CD4-positive, alpha-beta memory T cell (primary cell): ENCODE data around the gene KLF4. TPM values are rescaled to one million over a fixed set of nuclear protein-coding genes. Genes with fewer than 3 reads are reported as not detected.

ENCODE experiments used
- CTCF ChIA-PET: fragments of 350-600 bp; sonication (Branson Sonifier 250); formaldehyde crosslinking; loops from one replicate; lab custom pipeline; 2021; ENCODE audit warnings: inconsistent platforms; ENCODE audit not compliant: partially characterized antibody; lab: Charles Lee
- POLR2A ChIA-PET: fragments of 350-600 bp; sonication (Branson Sonifier 250); formaldehyde crosslinking; loops from one replicate; lab custom pipeline; 2021; ENCODE audit not compliant: partially characterized antibody; lab: Charles Lee
- DNase-seq, 5 donors: peaks; one replicate each; pipeline versions ENCODE4 v3.0.0 to v3.0.0-alpha.2; 2020 to 2022; ENCODE audit warnings: mixed read lengths in 1 of 5
- H3K27ac ChIP-seq: one replicate; pipeline ENCODE4 v1.7.0; 2013; ENCODE audit warnings: low read depth, low read length
- H3K27me3 ChIP-seq: 2 replicates; pipeline ENCODE4 v1.7.0; 2013; ENCODE audit warnings: mild to moderate bottlenecking, low read length, moderate library complexity; ENCODE audit not compliant: insufficient read depth
- H3K36me3 ChIP-seq: 2 replicates; pipeline ENCODE4 v1.7.0; 2013; ENCODE audit warnings: mild to moderate bottlenecking, low read length, moderate library complexity; ENCODE audit not compliant: insufficient read depth
- H3K4me1 ChIP-seq: 2 replicates; pipeline ENCODE4 v1.7.0; 2013; ENCODE audit warnings: mild to moderate bottlenecking, low read length, moderate library complexity; ENCODE audit not compliant: insufficient read depth
- H3K4me3 ChIP-seq, 2 donors: one replicate each; pipeline ENCODE4 v1.7.0; 2013; ENCODE audit warnings: low read length in 2 of 2, mild to moderate bottlenecking in 1 of 2
- H3K9me3 ChIP-seq, 2 donors: one replicate each; pipeline ENCODE4 v1.7.0; 2013; ENCODE audit warnings: low read length in 2 of 2, control low read depth in 1 of 2; ENCODE audit not compliant: control insufficient read depth in 1 of 2
- H3K27ac Mint-ChIP-seq, 7 donors: one replicate each; pipeline ENCODE4 v1.8.0; 2020 to 2021; ENCODE audit warnings: mixed read lengths in 7 of 7, mild to moderate bottlenecking in 6 of 7, inconsistent platforms in 3 of 7, moderate library complexity in 3 of 7
- H3K27me3 Mint-ChIP-seq, 2 donors: one replicate each; pipeline ENCODE4 v1.8.0; 2020 to 2021; ENCODE audit warnings: mixed read lengths in 2 of 2
- H3K36me3 Mint-ChIP-seq, 2 donors: one replicate each; pipeline ENCODE4 v1.8.0; 2020 to 2021; ENCODE audit warnings: mixed read lengths in 2 of 2, inconsistent platforms in 1 of 2, mild to moderate bottlenecking in 1 of 2
- H3K4me1 Mint-ChIP-seq, 4 donors: one replicate each; pipeline ENCODE4 v1.8.0; 2020 to 2021; ENCODE audit warnings: mixed read lengths in 4 of 4, mild to moderate bottlenecking in 1 of 4
- H3K4me3 Mint-ChIP-seq, 8 donors: one replicate each; pipeline ENCODE4 v1.8.0; 2020 to 2021; ENCODE audit warnings: mixed read lengths in 8 of 8, mild to moderate bottlenecking in 7 of 8, moderate library complexity in 6 of 8, inconsistent platforms in 3 of 8
- H3K9me3 Mint-ChIP-seq, 8 donors: one replicate each; pipeline ENCODE4 v1.8.0; 2020 to 2021; ENCODE audit warnings: mixed read lengths in 8 of 8, mild to moderate bottlenecking in 5 of 8, inconsistent platforms in 3 of 8, moderate library complexity in 1 of 8
- intact Hi-C: fragments of 100-400 bp; cut with micrococcal nuclease; formaldehyde crosslinking; loops from one replicate; pipeline ENCODE4 v1.15.1; 2023
- polyA plus RNA-seq, 2 donors: library from polyadenylated mRNA; unstranded; fragments of 300-500 nt; fragmentation: Illumina TruSeq; gene quantifications; one replicate each; pipeline ENCODE4 v1.2.3, GENCODE V29; 2021
- total RNA-seq, 2 experiments: library from RNA; stranded (reverse); gene quantifications; one replicate each; pipeline ENCODE4 v1.2.3, GENCODE V29; 2021

KLF4 gene
- total and polyA plus RNA-seq, 4 experiments from 2014 or later = 0.19 to 0.79 TPM; not detected in 2

DNA sequence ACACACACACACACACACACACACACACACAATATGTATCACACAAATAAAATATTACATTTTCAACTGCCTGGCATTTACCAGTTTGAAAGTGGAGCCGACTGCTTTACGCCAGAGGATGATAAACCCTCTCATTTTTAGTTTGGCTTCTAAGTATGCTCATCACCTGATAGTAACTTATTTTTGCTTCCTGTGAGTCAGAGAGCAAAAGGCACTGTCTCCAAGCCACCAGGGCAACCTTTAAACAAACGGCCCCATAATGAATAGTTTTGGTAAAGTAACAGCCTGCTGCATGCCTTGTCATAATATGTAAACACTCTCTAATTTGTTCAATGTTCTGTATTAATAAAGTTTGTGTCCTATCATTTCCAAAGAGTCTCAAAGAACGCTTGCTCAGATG is 26.9 kb downstream of the KLF4 start:
- Histone ChIP-seq H3K36me3 (no peaks in the 10 kb centered on the region), H3K4me3 (no peak overlapping the region), H3K4me1 (no peaks in the 10 kb centered on the region), H3K27ac (no peak overlapping the region), H3K9me3 (no peaks in the 10 kb centered on the region), H3K27me3 (no peaks in the 10 kb centered on the region)
- intact Hi-C loops = loop anchor here (10.0 kb wide), 1 partner anchor 1302 kb away; no protein-coding TSS in a partner anchor
- Mint-ChIP-seq H3K4me3 (no peak overlapping the region), H3K9me3 (no peaks in the 10 kb centered on the region), H3K27ac (no peak overlapping the region), H3K27me3 (peaks cover 22 to 37% of the 10 kb centered on the region in 2 donors), H3K36me3 (no peaks in the 10 kb centered on the region), H3K4me1 (peaks cover 0 to 10% (median 5%) of the 10 kb centered on the region in 4 donors)
- no peak for DNase-seq
- ChIA-PET CTCF (no interaction called here), POLR2A (no interaction called here)

DNA sequence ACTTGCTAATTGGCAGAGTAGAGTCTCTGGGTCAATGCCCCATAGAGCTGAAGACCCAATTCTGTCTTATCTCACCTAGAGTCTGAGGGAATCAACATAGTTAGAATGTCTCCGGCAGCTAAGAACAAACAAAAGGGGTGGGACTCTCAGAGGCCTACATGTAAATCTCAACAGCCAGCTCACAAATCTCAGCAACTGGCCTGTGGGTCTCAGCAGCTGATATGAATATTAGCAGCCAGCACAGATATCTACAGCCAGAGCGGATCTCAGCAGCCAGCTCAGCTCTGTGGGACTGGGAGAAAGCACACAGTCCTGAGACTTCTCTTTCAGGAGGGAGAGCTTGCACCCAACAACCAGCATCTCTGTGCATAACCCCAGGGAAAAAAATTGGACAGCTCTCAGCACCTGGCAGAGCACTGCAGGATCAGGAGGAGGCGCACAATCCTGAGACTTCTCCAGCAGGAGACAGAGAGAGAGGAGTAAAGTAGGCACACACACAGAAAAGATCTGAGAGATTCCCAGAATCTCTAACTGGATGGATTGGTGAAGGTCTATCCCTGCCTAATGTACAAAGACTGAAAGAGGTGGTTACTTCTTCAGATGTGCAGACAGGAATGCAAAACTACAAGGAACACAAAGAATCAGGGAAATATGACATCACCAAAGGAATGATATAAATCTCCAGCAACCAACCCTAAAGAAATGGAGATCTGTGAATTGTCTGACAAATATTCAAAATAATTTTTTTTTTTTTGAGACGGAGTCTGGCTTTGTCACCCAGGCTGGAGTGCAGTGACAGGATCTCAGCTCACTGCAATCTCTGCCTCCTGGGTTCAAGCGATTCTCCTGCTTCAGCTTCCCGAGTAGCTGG is 29.2 kb downstream of the KLF4 start:
- intact Hi-C loops = loop anchor here (10.0 kb wide), 1 partner anchor 1304 kb away; no protein-coding TSS in a partner anchor
- Histone ChIP-seq H3K36me3 (no peaks in the 10 kb centered on the region), H3K27me3 (no peaks in the 10 kb centered on the region), H3K9me3 (no peaks in the 10 kb centered on the region), H3K4me3 (no peak overlapping the region), H3K27ac (no peak overlapping the region), H3K4me1 (no peaks in the 10 kb centered on the region)
- no peaks in the 10 kb centered on the region for H3K36me3 Mint-ChIP-seq
- CTCF ChIA-PET = no interaction called here
- peaks cover 0 to 9% (median 3%) of the 10 kb centered on the region in 4 donors for H3K4me1 Mint-ChIP-seq
- no peak overlapping the region for H3K4me3 Mint-ChIP-seq
- no peak for DNase-seq
- peaks cover 0 to 2% (median 0%) of the 10 kb centered on the region in 8 donors for H3K9me3 Mint-ChIP-seq
- H3K27me3 Mint-ChIP-seq = peaks cover 16 to 24% of the 10 kb centered on the region in 2 donors
- H3K27ac Mint-ChIP-seq = no peak overlapping the region
- POLR2A ChIA-PET = no interaction called here

GRCh38 chr9:107455425-107456135 is 34.0 kb downstream of the KLF4 start:
- Histone ChIP-seq H3K4me3 (no peak overlapping the region), H3K27ac (no peak overlapping the region), H3K27me3 (no peaks in the 10 kb centered on the region), H3K36me3 (no peaks in the 10 kb centered on the region), H3K4me1 (no peaks in the 10 kb centered on the region), H3K9me3 (no peaks in the 10 kb centered on the region)
- no peak overlapping the region for H3K27ac Mint-ChIP-seq
- H3K4me3 Mint-ChIP-seq = no peak overlapping the region
- H3K36me3 Mint-ChIP-seq = no peaks in the 10 kb centered on the region
- no peak for DNase-seq
- POLR2A ChIA-PET = no interaction called here
- CTCF ChIA-PET = interaction anchor here (1.1 kb wide), 1 partner anchor 30 kb away, joined by 3 read pairs; no protein-coding TSS in a partner anchor
- peaks cover 2 to 8% of the 10 kb centered on the region in 2 donors for H3K27me3 Mint-ChIP-seq
- peaks cover 0 to 2% (median 0%) of the 10 kb centered on the region in 8 donors for H3K9me3 Mint-ChIP-seq
- intact Hi-C loops = no loop called here
- no peaks in the 10 kb centered on the region for H3K4me1 Mint-ChIP-seq

GRCh38 chr9:107453479-107453878 is 36.1 kb downstream of the KLF4 start:
- peaks cover 0 to 2% (median 0%) of the 10 kb centered on the region in 8 donors for H3K9me3 Mint-ChIP-seq
- H3K27ac Mint-ChIP-seq = no peak overlapping the region
- no peaks in the 10 kb centered on the region for H3K4me1 ChIP-seq
- POLR2A ChIA-PET = no interaction called here
- H3K4me3 Mint-ChIP-seq = no peak overlapping the region
- no peak overlapping the region for H3K4me3 ChIP-seq
- CTCF ChIA-PET = interaction anchor here (0.6 kb wide), 1 partner anchor 28 kb away, joined by 3 read pairs; no protein-coding TSS in a partner anchor
- H3K9me3 ChIP-seq = no peaks in the 10 kb centered on the region
- no peaks in the 10 kb centered on the region for H3K4me1 Mint-ChIP-seq
- H3K36me3 ChIP-seq = no peaks in the 10 kb centered on the region
- H3K27me3 Mint-ChIP-seq = peaks cover 2 to 5% of the 10 kb centered on the region in 2 donors
- DNase-seq = no peak
- intact Hi-C loops = no loop called here
- H3K27ac ChIP-seq = no peak overlapping the region
- no peaks in the 10 kb centered on the region for H3K36me3 Mint-ChIP-seq
- H3K27me3 ChIP-seq = no peaks in the 10 kb centered on the region

GRCh38 chr9:107447834-107448233 is 41.7 kb downstream of the KLF4 start:
- H3K4me1 ChIP-seq = no peaks in the 10 kb centered on the region
- H3K36me3 ChIP-seq = no peaks in the 10 kb centered on the region
- no peak for DNase-seq
- no peak overlapping the region for H3K27ac ChIP-seq
- Mint-ChIP-seq H3K4me1 (no peaks in the 10 kb centered on the region), H3K27ac (no peak overlapping the region), H3K36me3 (no peaks in the 10 kb centered on the region), H3K9me3 (no peaks in the 10 kb centered on the region), H3K27me3 (peaks cover 0 to 3% of the 10 kb centered on the region in 2 donors), H3K4me3 (no peak overlapping the region)
- POLR2A ChIA-PET = no interaction called here
- H3K27me3 ChIP-seq = no peaks in the 10 kb centered on the region
- intact Hi-C loops = no loop called here
- H3K9me3 ChIP-seq = no peaks in the 10 kb centered on the region
- no peak overlapping the region for H3K4me3 ChIP-seq
- CTCF ChIA-PET = interaction anchor here (1.5 kb wide), 1 partner anchor 23 kb away, joined by 8 read pairs; no protein-coding TSS in a partner anchor

GRCh38 chr9:107447081-107447480 is 42.5 kb downstream of the KLF4 start:
- no peak overlapping the region for H3K4me3 ChIP-seq
- ChIA-PET CTCF (interaction anchor here (1.5 kb wide), 1 partner anchor 22 kb away, joined by 8 read pairs; no protein-coding TSS in a partner anchor), POLR2A (no interaction called here)
- H3K27me3 Mint-ChIP-seq = no peaks in the 10 kb centered on the region
- no peaks in the 10 kb centered on the region for H3K9me3 ChIP-seq
- no peaks in the 10 kb centered on the region for H3K36me3 ChIP-seq
- intact Hi-C loops = no loop called here
- H3K9me3 Mint-ChIP-seq = no peaks in the 10 kb centered on the region
- no peak overlapping the region for H3K27ac Mint-ChIP-seq
- no peak overlapping the region for H3K27ac ChIP-seq
- DNase-seq = no peak
- H3K27me3 ChIP-seq = no peaks in the 10 kb centered on the region
- H3K4me1 ChIP-seq = no peaks in the 10 kb centered on the region
- H3K4me3 Mint-ChIP-seq = no peak overlapping the region
- no peaks in the 10 kb centered on the region for H3K36me3 Mint-ChIP-seq
- H3K4me1 Mint-ChIP-seq = no peaks in the 10 kb centered on the region

DNA sequence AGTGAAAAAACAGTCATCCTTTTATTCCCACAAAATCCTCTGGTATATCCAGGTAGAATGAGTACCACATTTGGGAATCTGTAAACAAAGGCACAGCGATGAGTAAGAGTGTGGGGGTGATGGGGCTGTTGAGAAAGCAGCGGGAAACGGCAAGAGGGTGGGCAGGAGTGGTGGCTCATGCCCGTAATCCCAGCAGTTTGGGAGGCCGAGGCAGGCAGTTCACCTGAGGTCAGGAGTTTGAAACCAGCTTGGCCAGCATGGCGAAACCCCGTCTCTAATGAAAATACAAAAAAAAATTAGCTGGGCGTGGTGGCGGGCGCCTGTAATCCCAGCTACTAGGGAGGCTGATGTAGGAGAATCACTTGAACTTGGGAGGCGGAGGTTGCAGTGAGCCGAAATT is 43.1 kb downstream of the KLF4 start:
- ChIA-PET POLR2A (no interaction called here), CTCF (no interaction called here)
- Mint-ChIP-seq H3K36me3 (no peaks in the 10 kb centered on the region), H3K4me3 (no peak overlapping the region), H3K27ac (no peak overlapping the region), H3K9me3 (no peaks in the 10 kb centered on the region), H3K27me3 (peaks cover 0 to under 1% of the 10 kb centered on the region in 2 donors), H3K4me1 (no peaks in the 10 kb centered on the region)
- intact Hi-C loops = no loop called here
- Histone ChIP-seq H3K27me3 (no peaks in the 10 kb centered on the region), H3K27ac (no peak overlapping the region), H3K36me3 (no peaks in the 10 kb centered on the region), H3K4me3 (no peak overlapping the region), H3K9me3 (no peaks in the 10 kb centered on the region), H3K4me1 (no peaks in the 10 kb centered on the region)
- DNase-seq = no peak
